Prostate gland (tissue), 2 donors: ENCODE results near the gene RABGAP1L.

Experiments used
- CTCF ChIP-seq, 4 experiments: fragments of 200-600 bp in 2 of 4; fragments of 450-650 bp in 2 of 4; sonication (generic) in 2 of 4; IDR thresholded peaks; 1 replicate in 3 of 4; 2 replicates in 1 of 4; pipeline ENCODE4 v1.5.1; 2016 to 2019; ENCODE audit warnings: antibody characterized with exemption in 4 of 4, mild to moderate bottlenecking in 2 of 4, moderate library complexity in 2 of 4
- POLR2A ChIP-seq: fragments of 450-650 bp; IDR thresholded peaks from one replicate; pipeline ENCODE4 v1.6.1; 2016; ENCODE audit warnings: antibody characterized with exemption, mild to moderate bottlenecking

DNA sequence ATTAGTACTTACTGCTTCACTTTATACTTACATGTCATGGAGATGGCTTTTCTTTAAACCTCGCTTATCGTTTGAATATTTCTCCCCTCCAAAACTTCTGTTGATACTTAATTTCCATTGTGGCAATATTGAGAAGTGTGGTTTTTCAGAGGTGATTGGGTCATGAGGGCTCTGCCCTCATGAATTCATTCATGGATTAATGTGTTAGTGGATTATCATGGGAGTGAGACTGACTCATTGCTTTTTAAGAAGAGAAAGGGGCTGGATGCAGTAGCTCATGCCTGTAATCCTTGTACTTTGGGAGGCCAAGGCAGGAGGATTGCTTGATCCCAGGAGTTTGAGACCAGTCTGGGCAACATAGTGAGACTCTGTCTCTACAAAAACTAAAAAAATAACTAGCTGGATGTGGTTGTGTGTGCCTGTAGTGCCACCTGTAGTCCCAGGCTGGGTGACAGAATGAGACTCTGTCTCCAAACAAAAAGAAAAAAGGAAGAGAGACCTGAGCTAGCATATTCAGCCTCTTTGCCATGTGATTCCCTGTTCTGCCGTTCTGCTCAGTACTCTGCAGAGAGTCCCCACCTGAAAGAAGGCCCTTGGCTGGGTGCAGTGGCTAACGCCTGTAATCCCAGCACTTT, 30.2 kb downstream of the RABGAP1L start:
- TF ChIP-seq CTCF (IDR thresholded peaks at IDR 0.05): no peak
- TF ChIP-seq POLR2A: no peak
